IPS-18a (cell line): ENCODE results near the gene APPL1.

Experiments used
- H3K27ac ChIP-seq: one replicate; pipeline ENCODE4 v1.5.1; 2013; ENCODE audit warnings: low read length
- H3K27me3 ChIP-seq: one replicate; pipeline ENCODE4 v1.6.1; 2013; ENCODE audit warnings: mild to moderate bottlenecking, low read length; ENCODE audit not compliant: control insufficient read depth, insufficient read depth
- H3K36me3 ChIP-seq: one replicate; pipeline ENCODE4 v1.6.1; 2013; ENCODE audit warnings: low read depth, low read length; ENCODE audit not compliant: control insufficient read depth
- H3K4me1 ChIP-seq: one replicate; pipeline ENCODE4 v1.6.1; 2013; ENCODE audit warnings: low read depth, low read length; ENCODE audit not compliant: control insufficient read depth
- H3K4me3 ChIP-seq: one replicate; pipeline ENCODE4 v1.5.1; 2013; ENCODE audit warnings: low read length
- H3K9ac ChIP-seq: one replicate; pipeline ENCODE4 v1.6.1; 2013; ENCODE audit warnings: mild to moderate bottlenecking, low read length, moderate library complexity
- H3K9me3 ChIP-seq: one replicate; pipeline ENCODE4 v1.6.1; 2013; ENCODE audit warnings: low read depth, low read length; ENCODE audit not compliant: control insufficient read depth

The APPL1 gene

GRCh38 chr3:57309769-57310360, 82.3 kb downstream of the APPL1 start:
- Histone ChIP-seq H3K36me3 (no peaks in the 10 kb centered on the region), H3K9ac (no peak overlapping the region), H3K27ac (no peak overlapping the region), H3K4me3 (no peak overlapping the region), H3K4me1 (no peaks in the 10 kb centered on the region), H3K27me3 (no peaks in the 10 kb centered on the region), H3K9me3 (no peaks in the 10 kb centered on the region)

- Histone ChIP-seq H3K9ac (no peak overlapping the region), H3K36me3 (no peaks in the 10 kb centered on the region), H3K27ac (no peak overlapping the region), H3K9me3 (no peaks in the 10 kb centered on the region), H3K27me3 (no peaks in the 10 kb centered on the region), H3K4me3 (no peak overlapping the region), H3K4me1 (no peaks in the 10 kb centered on the region)
These were observed 86.7 kb downstream of the APPL1 start for GRCh38 chr3:57314204-57314603.
